Measurements from ENCODE around the gene SELP.

- TF ChIP-seq POLR2A (IDR thresholded peaks at IDR 0.05) (no peak), CTCF (IDR thresholded peaks at IDR 0.05) (no peak), POLR2AphosphoS5 (IDR thresholded peaks at IDR 0.05) (no peak)
Observed at GRCh38 chr1:169561692-169562091, 68.2 kb downstream of the SELP start.

Measured in gastroesophageal sphincter (tissue), 3 donors.